GM18505 (cell line): Measurements from ENCODE around the gene DHX16.
"Not testable (repeated sequence)": the region's sequence is repeated elsewhere in the genome, so short reads cannot be mapped to it uniquely, and the experiment has no call there.

Experiments used
- ATAC-seq: cut with Tn5 transposase; IDR thresholded peaks from one replicate; pipeline ENCODE4 v1.9.1; 2021; ENCODE audit not compliant: unreplicated experiment
- POLR2A ChIP-seq: IDR thresholded peaks from 4 replicates; pipeline ENCODE4 v1.6.1; 2011; ENCODE audit warnings: borderline replicate concordance; ENCODE audit not compliant: insufficient read depth, insufficient read length; ENCODE audit errors: extremely low read depth

The DHX16 gene

DNA sequence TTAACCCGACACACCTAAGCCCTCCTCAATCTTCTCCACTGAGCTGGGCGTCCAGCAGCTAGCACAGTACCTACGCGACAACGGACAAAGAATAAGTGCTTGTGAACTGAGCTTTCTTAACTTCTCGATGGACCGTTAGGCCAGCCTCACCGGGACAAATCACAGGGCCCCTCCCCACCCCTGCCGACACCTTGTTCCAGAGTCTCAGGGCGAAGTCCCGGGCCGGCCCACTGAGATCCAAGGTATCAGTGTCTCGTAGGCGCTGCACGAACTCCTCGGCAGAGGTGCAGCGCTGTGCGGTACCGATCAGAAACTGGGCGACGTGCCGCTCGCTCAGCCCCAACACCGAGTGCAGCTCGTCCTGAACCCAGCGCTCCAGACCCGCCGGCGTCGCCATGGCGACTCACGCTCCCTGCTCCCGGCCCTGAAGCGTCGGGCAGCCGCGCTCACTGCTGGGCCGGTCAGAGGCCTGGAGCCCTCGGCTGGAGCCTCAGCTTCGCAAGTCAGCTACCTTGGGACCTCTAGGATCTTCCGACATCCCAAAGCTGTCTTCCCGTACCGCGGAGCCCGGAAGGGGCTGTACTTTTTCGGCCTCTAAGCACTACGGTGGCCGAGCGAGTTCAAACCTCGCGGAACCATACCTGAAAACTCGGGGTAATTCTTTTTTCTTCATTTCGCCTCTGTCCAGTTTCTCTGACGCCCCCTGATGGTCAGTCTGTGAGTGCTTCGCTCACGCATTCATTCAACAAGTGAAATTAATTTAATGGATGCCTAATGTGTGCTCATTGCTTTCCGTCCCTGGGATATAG, at the start of gene DHX16:
TSS of gene DHX16 (minus strand) at position 562 of the 809 bp plus-strand sequence. CDS start at position 397, 165 bp downstream.
- peak; percentile 81 for TF ChIP-seq POLR2A
- peak; percentile 67 for ATAC-seq

DNA sequence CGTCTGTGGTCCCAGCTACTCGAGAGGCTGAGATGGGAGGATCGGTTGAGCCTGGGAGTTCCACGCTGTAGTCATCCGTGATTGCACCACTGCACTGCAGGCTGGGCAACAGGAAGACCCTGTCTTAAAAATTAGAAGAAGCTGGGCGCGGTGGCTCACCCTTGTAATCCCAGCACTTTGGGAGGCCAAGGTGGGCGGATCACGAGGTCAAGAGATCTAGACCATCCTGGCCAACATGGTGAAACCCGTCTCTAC, 49.1 kb upstream of the DHX16 start:
- ATAC-seq = not testable (repeated sequence)

DNA sequence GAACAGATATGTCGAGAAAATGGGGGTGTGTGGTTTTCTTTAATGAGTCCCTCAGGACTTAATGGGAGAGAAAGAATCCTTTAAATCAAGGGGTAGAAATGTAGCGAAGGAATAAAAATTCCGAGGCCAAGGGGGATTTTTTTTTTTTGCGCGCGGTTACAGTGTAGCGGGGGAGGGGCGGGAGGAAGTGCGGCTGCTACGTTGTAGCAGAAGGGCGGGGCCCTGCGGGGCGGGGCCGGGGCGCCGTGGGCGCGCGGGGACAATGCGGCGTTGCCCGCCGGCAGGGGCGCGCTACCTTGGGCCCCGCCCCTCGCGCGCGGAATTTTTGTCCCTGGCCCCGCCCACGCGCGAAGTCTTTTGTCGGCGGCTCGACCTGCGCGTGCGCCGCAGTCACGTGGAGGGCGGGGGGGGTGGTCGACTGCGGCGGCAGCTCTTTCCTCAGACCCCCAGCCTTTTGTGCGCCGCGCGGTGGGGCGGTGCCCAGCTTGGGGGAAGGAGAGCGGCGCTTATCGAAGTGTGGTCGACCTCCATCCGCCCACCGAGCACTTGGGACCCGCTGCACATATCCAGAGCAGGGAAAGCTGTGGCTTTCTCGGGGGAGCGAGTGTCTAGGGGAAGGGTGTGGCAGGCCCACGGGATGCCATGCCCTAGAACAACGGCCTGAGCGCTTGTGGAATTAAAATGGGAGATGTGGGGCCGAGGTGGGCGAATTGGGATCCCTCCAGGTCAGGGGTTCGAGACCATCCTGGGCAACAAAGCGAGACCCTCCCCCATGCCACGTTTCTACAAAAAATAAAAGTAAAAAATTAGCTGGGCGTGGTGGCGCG, 48.6 kb upstream of the DHX16 start:
- peak; percentile 34 for ATAC-seq
- TF ChIP-seq POLR2A = peak; percentile 58

DNA sequence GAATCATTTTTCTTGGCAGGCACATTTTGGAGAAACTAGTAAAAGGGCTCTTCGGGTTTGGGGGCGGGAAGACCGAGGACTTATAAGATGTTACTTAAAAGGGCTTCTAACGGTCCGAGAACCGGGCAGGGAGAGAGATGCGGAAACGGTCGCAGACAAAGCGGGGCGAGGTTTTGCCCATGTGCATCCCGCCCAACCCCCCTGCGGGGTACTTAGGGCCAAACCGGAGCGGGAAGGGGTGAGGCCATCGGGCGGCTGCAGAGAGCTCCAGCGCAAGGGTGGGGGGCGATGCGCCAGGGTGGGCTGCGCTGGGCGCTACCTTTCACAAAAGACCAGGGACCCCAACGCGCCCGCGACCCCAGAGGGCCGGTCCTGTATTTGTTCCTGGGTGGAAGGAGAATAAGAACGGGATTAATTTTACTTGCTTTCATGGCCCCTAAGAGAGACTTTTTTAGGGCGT, 48.0 kb upstream of the DHX16 start:
- TF ChIP-seq POLR2A = no peak
- ATAC-seq = no peak

DNA sequence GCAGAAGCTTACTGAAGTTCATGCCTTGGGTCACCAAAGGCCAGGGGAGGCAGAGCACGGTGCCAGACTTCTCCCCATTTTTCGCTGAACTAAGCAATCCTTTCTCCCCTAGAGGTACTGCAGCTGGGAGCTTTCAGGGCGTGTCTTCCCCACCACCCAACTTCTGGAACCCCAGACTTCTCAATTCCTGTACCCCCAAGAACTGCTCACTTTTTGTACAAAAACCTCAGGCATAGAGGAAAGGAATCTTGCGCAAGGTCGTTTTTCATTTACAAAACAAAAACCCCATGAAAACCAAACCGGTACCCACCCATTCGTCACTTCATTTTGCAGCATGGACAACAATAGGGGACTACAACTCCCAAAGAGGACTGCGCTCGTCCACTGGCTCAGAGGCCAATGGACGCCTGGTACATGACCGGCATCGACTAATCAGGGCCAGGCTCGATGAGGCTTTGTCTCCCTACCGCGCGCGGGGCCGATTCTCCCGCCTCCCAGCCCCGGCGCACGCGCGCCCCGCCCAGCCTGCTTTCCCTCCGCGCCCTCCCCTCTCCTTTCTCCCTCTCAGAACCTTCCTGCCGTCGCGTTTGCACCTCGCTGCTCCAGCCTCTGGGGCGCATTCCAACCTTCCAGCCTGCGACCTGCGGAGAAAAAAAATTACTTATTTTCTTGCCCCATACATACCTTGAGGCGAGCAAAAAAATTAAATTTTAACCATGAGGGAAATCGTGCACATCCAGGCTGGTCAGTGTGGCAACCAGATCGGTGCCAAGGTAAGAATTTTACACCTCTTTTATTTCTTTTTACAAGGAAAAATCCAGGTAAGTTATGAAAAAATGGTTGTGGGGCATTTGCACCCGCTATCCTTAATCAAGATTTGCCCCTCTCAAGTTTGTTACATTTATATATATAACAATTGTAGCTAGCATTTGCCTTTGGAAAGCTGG, 47.3 kb upstream of the DHX16 start, which contains the start of gene TUBB:
TSS of gene TUBB (plus strand) at position 562 of the 947 bp plus-strand sequence. CDS start at position 717, 155 bp downstream.
- peak; percentile 37 for ATAC-seq
- peak; percentile 88 for TF ChIP-seq POLR2A

DNA sequence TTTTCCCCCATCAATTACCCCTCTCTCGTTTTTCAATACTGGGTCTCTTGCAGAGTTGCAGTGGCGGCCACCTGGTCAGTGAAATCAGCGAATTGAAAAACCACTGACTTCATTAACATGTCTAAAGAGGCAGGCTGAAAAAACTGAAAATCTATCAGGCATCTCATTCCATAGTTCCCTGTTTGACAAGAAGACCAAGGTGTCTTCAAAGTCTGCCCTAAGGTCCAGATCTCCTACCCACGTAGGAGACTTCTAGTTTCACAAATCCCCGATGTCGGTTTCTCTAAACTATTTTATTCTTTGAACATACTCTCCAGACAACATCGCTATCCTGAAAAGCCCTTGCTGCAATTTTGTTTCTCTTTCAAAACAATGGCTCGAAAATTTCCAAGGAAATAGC, 46.5 kb upstream of the DHX16 start:
- TF ChIP-seq POLR2A = no peak
- no peak for ATAC-seq

DNA sequence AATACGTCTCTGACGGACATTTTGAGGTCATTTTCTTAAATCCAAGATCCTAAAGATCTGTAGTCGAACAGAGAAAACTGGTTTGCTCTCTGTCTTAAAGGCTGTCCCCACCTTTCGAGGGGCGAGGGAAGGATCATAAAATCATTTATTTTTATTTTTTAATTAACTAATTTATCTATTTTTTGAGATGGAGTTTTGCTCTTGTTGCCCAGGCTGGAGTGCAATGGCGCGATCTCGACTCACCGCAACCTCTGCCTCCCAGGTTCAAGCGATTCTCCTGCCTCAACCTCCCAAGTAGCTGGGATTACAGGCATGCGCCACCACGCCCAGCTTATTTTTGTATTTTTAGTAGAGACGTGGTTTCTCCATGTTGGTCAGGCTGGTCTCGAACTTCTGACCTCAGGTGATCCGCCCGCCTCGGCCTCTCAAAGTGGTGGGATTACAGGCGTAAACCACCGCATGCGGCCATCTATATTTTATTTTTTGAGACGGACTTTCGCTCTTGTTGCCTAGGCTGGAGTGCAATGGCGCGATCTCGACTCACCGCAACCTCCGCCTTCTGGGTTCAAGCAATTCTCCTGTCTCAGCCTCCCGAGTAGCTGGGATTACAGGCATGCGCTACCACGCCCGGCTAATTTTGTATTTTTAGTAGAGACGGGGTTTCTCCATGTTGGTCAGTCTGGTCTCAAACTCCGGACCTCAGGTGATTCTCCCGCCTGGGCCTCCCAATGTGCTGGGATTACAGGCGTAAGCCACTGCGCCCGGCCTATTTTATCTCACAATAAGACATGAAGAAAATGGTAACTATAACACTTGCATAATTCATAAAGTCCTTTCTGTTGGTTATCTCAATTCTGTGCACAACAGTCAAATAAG, 45.3 kb upstream of the DHX16 start:
- ATAC-seq = not testable (repeated sequence)

DNA sequence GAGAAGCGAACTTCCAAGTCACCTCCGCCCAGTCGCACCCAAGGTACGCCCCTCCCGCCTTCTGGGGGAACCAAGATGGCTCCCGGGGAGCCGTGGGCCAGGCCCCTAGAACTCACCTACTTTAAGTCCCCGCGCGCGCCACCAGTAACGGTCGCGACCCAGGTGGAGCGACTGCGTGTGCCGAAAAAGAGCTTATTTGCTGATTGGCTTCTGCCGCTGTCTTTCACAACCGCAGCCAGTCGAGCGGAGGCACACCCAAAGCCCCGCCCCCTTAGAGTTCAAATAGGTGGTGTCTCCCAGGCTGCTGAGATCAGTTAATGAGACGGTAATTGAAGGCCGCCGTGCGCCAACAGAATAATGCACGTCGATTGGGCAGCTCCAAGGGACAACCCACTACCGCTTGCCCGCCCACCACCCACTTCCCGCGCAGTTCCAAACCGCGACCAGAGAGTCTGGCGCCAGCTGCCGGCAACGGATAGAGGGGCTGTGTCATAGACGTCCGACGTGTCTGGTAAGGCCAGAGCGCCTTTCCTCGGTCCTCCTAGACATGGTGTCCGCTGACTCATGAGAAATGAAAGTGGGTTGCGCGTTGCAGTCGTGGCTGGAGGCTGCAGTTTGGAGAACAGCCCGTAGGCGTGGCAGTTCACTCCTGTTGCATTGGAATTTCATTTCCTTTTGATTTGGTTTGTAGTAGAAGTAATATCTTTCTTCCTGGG, 44.5 kb upstream of the DHX16 start, which contains the start of gene MDC1:
TSS of gene MDC1 (minus strand) at position 153 of the 716 bp plus-strand sequence. CDS start 2,106 bp downstream, outside the sequence.
- peak; percentile 60 for ATAC-seq
- peak; percentile 91 for TF ChIP-seq POLR2A

DNA sequence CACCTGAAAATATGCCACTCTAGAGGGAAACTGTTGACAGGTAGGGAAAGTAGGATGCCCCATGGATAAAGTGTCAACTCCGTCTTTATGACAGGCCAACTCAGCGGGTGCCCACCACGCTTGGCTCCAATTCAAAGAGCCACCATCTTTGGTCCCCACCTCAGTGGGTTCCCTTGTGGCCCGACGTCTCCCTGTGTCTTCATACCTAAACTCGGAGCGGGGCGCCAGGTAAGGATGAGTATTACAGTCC, 44.0 kb upstream of the DHX16 start:
- no peak for ATAC-seq

DNA sequence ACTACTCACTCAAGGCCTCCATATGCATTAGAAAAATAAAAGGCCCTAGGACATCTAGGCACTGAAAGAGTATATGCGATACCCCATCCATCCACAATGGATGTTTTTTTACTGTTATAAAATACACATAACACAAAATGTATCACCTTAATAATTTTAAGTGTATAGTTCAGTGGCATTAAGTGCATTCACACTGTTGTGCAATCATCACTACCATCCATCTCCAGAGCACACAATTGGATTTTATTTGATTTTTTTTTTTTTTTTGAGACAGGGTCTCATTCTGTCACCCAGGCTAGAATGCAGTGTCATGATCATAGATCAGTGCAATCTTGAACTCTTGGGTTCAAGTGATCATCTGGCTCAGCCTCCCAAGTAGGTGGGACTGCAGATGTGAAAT, 41.5 kb upstream of the DHX16 start:
- ATAC-seq = no peak
- TF ChIP-seq POLR2A = no peak

More for the DNA sequence above, 44.0 kb upstream of the DHX16 start:
- TF ChIP-seq POLR2A = no peak

DNA sequence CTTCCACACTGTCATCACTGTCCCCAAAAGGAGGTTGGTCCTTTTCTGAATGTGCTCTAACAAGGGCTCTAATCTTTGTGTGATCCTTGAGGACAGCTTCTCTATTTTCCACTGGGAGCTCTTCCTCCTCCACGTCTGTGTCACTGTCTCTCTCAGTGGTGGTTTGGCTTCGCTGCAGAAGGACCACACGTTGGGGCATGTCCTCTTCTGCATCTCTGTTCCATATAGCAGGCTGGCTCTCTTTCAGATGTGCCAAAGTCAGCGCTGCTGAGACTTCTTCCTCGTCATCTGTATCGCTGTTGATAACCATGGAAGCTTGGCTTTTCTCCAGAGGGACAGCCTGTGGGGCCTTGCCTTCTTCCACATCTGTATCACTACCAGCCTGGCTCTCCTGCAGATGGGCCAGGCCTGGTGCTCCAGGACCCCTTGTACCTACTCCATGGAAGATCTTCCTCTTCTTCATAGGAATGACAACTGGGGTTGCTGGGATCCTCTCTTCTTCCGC, 39.7 kb upstream of the DHX16 start:
- no peak for TF ChIP-seq POLR2A
- no peak for ATAC-seq
